ENCODE data around the gene HOXA11.

The HOXA11 gene

DNA sequence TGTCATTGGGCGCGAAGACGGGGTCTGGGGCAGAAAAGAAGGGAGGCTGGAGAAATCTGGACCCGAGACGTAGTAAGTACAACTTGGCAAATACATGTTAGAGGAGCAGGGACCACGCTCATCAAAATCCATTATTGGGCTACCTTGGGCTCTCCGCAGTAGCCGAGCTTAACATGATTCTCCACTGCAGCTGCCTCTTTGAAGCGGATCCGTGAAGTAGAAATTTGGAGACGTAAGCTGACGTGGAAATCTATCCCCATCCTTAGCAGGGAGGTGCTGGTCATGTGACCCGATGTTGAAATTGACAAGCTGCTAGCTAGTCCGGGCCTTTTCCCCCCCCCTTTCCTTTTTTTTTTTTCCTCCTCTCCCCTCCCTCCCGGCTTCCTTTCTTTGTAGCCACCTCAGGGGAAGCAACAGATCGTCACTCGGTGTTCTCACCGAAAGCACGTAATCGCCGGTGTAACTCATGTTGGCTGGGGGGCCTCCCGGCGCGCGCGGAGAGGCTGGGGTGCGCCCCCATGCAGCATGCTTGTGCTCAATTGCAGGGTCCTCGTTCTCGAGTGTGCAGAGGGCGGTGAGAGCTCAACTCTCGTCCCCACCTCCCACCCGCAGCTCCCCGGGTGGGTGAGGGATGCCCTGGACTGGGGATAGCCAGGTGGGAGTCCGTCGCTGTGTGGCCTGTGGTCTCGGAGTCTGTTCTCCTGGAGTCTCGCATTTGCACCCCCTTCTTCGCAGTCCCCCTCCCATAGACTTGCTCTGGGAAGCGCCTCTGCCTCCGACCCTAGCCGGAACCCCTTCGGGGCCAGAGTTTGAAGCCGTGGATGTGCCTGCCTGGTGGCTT lies at the start of gene HOXA11:
TSS of gene HOXA11 (minus strand) at position 220 of the 841 bp plus-strand sequence. CDS start at position 132, 88 bp downstream.
- peak; percentile 93 for FAIRE-seq

DNA sequence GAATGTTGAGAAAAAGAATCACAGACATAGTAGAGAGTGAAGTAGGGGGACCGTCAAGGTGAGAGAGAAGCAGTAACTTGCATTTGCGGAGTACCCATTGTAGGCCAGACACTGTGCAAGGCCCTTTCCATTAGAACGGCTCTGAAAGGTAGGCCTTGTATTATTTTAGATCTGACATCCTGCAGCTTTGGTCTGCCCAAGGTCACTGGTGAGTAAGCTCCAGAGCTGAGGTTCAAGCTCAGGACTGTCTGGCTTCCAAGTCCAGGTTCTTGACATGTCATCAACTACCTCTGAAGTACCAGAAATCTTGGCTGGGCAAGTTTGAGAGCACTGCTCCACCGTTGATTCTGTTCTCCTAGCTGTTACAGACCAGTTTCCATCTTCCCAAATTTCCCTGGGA lies 44.4 kb upstream of the HOXA11 start:
- FAIRE-seq = no peak

DNA sequence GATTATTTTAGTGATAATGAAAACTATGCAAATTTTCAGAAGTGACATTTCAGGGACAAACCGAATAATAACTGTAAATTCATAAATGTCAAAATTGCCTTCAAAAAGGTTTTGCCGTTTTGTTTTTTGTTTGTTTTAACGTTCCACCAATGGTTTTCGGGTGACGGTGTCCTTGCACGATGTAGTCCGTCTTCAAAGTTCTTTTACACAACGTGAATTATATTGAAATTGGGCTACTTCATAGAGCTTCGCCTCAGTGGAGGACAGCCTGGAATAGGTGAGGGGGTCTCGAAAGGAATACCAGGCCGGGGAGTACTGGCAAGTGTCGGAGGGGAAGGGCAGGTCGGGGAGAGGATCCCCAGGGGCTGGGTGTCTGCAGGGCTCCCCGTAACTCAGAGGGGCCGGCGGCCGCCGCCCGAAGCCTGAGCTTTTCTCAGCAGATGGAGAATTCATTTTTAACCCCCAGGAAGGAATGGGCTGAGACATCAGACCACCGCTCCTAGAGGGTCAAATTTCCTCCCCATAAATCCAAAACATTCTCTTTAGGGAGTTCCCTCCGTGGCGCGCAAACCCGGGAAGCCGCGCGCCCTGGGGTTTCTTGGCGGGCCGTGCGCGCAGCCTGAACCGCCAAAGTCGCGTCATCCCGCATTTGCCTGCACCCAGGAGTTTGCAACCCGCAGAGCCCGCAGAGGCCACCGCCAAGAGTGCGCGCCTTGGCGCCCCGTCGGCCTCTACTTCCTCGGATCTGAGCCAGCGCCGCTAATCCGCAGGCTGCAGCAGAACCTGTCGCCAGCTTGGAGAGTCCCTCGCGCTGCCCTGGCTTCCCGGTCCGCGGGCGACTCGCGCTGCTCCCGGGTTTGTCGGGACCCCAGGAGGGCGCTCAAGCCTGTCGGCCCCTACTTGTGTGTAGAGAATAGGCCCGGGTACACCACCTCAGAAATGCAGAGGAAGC lies 40.2 kb upstream of the HOXA11 start:
- no peak for FAIRE-seq

DNA sequence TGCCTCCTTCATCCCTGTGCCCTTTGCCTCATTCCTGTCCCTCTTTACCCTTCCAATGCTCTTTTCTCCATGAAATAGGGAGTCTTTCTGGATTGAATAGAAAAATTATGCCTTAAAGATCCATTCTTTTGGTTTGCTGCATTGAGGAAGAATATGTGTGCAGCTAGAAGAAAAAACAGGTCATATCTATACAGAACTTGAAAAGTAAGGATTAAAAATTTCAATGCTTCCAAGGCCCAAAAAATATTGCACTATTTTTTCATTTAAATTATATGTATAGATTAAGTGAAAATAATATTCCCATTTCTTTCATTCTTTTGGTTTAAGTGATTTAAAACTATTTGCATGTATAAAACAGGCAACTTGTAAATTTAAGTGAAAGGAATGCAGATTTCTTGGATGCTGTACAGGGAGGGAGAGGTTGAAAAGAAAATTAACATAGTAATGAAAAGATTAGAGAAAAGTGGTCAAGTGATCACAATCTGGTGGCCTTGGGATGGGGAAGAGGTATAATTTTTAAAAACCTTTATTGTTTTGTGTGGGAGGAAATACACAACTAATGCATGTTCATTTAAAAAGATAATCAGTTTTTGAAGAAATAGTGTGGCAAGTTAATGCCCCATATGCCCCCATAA lies 39.0 kb upstream of the HOXA11 start:
- FAIRE-seq = no peak

DNA sequence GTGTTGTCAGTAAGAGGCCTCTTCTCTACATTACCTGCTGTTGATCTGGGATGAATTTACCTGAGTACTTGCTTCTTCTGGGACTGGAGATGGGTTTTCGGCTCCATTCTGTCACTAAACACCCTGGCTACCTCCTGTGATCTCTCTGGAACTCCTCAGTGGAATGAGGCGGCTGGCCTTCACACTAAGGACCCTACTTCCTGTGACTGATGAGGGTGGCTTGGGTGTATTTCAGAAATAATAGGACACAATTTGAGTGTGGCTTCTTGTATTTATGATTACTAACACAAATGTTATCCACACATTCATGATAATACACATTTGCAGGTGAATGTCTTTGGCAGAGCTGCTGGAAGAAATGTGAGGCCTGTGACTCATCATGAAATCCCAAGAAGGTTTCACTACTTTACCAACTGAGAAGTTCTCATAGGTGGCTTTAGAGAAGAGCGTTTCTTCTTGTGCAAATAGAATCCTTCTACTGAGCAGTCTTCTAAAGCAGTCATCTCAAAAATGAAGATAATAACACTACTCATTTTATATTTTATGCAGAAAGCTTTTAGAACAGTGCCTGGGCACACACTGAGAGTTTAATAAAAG lies 36.3 kb upstream of the HOXA11 start:
- no peak for FAIRE-seq

DNA sequence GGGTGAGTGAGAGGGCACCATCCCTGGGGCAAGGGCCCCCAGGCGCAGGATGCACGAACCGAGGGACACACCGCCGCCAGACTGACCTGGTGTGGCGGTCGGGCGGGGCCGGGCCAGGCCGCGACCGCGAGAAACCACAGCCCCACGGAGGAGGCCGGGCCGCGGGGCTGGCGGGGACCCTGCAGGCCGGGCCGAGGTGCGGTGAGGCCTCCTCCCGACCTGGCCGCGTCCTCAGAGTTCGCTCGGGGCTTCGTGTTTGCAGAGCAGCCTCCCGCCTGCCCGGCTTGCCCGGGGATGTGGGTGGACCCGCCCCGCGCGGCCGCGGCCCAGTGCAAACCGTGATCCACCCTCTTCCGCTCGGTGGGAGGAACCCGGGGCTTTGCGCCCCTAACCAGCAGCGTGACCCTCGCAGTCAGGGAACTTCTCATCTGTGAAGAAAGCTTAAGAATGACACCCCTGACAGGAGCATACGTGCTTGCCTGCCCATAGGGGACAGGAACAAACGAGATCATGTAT lies 35.5 kb upstream of the HOXA11 start:
- FAIRE-seq = no peak

DNA sequence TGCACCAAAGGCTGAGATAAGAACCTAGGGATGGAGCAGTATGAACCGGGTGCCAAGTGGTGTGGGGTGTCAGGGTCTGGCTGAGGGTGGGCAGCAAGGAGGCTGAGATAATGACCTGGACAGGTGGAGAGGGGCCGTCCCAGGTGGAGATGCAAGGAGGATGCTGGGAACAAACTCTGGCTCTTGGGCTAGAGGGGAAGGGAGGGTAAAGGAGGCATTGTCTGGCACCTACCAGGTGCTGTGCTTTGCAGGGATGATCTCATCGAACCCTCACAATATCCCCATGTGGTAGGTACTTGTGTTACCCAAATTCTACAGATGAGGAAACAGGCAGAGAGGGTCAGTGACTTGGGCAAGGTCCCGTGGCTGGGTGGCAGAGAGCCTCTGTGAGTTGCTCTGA lies 34.8 kb upstream of the HOXA11 start:
- FAIRE-seq = no peak

DNA sequence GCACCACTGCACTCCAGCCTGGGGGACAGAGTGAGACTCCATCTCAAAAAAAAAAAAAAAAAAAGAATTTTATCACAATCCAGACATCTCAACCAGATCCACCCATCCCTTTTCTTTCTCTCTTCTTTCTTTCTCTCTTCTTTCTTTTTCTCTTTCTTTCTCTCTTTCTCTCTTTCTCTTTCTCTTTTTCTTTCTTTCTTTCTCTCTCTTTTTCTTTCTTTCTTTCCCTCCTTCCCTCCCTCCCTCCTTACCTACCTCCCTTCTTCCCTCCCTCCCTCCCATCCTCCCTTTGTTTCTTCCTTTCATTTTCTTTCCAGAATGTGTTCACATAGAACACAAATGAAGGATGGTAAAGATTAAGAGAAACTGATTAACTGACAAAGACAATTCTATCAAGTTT lies 32.9 kb upstream of the HOXA11 start:
- FAIRE-seq = no peak

DNA sequence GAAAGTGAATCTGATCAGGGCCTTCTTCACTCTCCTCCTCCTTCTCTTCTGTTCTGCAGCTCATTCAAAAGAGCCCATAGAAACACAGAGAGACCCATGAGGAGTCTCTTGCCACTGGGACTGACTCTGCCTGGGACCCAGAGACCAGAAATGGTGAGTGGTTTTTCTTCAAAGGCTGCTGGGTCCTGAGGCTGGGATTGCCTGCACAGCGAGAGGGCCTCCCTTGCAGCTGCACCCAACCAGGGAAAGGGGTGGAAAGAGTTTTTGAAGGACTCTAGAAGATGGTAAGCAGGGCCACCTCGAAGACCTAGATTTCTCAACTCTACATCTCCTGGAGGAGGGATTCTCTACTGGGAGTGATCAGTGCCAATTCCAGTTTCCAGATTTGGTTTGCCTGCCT lies 30.3 kb upstream of the HOXA11 start:
- no peak for FAIRE-seq

DNA sequence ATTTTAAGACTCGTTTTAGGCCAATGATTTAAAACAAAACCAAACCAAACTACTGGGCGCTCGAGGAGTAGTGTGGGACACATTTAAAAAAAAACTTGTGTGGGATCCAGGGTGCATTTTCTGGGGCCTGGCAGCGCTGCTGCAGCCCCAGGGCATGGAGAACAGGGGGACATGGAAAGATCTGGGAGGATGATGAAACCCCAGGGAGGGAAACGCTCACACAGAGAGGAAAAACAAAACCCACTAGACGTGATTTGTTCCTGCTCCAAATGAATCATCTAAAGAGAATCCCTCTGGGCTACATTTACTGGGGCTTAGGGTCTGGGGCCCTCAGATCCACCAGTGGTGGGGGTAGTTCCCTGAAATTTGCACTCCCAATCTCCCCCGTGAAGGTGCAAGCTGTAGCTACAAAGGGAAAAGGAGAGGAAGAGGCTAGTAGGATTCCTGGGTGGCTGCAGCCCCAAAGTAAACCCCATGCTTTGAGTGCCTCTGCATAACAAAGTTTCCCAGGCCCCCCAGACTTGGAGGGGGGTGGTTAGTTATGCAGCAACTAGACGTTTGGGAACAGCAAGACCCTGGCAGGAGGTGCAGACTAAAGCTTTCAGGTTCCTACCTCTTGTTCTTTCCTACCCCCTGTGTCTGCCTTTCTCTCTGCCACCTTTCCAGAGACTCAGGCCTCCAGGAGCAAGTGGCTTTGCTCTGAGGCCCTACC lies 29.4 kb upstream of the HOXA11 start:
- no peak for FAIRE-seq

DNA sequence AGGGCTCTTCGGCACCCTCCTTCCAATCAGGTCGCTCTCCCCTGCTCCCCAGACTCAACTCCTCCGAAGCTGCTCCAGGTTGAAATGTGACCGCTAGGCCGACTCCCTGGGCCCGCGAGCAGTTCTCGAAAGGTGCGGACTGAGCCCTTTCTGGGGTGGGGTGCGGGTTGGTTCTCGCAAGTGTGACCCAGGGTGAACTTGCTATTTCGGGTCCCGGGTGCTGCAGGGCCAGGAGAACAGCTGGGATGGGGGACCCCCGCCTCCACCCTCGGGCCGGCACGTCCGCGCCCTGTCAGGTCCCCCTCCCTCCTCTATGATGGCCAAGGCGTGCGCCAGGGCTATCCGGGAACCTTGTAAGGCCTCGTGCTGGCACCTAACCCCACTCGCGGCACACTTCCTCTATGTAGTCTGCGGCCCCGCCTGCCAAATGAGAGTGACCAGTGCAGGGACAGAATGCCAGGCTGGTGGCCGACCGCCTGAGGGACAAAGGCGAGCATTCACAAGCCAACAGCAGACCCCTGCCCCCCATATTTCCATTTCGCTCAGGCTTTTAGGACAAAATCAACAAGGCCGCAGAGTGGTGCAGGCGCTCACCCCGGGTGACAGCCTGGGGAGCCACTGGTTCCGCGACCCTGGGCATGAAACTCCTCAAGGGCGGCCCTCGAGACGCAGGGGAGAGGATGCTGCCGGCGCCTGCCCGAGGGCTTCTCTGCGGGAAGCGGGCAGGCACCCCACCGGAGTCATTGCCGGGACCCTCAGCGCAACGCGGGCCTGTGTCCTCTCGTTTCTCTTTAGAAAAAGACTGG lies 28.6 kb upstream of the HOXA11 start:
- no peak for FAIRE-seq

DNA sequence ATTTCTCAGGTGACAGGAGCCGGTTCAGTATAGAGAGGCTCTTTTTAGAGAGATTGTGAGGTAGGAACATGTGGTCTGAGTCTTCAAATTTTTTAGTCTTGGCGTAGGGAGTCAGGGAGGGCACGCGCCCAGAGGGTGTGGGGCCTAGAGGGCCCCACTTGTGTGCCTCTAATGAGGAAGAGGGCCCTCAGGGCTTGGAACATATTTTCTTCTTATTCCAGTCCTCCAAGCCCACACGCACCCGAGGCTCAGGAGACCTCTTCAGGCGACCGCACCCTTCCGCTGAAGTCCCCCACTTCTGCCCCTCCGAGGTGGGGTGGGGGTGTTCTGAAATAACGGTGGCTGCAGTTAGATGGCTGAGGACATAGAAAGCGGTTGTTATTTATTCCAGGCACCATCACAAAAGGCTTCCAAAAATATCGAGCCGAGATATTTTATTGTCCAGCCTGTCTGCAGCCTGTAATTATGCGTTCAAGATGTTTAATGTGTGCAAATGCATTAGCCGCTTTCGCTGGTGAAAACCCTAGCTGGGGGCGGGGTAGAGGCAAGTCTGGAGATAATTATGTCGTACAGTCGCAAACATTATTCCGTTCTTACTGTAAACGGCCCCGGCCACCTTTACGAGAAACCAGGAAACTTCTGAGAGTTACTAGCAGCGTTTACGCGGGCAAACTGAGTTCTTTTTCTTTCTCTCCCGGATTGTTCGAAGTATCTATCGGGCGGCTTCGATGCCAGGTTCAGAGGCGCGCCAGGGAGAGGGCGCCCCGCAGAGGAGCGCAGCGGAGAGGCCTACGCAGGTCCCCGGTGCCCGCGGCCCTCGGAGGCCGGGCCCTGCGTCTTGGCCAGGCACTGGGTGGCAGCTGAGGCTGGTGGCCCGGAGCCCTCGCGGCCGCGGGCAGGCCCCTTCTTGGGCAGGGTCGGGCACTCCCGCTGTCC lies 27.7 kb upstream of the HOXA11 start:
- FAIRE-seq = no peak

DNA sequence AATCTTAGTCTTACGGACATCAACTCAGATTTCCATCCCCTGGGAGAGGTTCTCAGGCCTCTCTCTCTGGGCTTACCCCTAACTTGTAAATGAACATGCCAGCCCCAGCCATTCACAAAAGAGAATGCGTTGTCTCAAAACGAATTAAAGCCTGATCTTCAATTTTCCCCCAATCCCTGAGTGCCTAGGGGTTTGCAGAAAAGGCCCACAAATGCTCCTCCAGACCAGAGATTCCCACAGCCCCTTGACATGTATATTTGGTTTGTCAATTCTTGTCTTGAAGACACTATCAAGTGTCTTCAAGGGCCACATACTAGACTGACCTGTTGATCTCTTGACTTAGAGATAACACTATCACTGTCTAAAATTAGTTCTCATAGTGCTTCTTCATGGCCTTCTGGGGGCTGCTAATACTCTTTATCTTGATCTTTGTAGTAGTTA lies 26.8 kb upstream of the HOXA11 start:
- FAIRE-seq = no peak

DNA sequence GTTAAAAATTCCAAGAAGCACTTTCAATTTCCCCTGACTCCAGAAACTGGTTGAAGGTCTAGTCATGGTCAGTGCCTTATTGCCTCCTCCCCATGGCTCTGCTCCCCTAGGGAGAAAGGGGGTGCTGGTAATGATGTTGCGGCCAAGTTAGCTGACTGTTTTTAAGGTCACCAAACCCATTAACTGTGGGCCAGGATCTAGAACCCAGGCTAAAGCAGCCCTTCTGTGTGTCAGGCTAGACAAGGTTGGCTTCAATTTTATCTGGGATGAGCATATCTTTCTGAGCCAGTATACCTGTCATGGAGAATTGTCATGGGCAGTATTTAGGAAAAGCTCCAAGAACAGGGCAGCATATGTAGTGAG lies 26.0 kb upstream of the HOXA11 start:
- FAIRE-seq = no peak

DNA sequence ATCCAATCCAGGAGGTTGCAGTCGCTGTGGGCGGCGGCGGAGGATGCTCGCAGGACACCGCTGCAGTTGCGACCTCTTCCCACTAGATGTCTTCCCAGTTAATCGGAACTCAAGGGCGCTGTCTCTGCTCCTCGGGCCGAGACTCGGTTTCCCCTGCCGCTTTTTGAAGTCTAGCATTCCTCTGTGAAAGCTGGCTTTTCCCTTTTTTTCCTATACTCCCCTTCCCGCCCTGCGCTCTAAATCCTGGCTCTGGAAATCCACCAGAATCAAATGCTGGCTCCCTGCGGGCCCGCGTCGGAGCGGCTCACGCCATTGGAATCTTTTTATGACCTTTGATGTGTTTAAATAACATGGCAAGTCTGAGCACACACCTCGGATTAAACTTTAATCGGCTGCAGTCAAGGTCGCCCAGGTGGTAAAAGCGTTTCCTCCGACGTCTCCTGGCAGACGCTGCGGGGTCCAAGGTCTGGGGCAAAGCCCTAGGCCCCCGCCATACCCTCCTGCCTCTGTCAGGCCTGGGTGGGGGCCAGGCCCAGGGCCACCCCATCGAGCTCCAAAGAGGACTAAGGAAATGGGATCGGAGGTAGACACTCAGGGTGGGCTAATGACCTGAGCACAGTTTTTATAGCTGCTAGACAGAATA lies 25.5 kb upstream of the HOXA11 start:
- no peak for FAIRE-seq

DNA sequence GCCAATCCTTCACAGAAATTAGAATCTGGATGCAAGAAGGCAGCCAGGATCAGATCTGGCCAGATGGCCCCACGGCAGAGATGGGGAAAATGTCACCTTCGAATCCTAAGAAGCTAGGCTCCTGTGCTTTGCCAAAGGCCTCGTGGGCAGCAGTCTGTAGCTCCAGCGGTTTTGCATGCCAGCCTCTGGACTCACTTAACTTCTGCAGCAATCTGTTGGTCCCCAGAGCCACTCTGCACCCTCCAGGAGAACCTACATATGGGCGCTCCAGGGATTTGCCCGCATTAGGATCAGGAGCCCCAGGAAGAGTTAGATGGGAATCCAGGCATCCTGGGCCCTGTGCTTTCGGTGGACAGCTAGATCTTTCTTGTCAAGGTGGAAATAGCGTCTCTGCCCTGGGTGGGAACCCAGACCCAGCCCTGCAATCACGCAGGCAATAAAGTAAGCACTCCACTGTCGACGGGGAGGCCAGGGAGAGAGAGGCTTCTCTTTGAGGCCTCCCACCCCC lies 25.0 kb upstream of the HOXA11 start:
- no peak for FAIRE-seq

DNA sequence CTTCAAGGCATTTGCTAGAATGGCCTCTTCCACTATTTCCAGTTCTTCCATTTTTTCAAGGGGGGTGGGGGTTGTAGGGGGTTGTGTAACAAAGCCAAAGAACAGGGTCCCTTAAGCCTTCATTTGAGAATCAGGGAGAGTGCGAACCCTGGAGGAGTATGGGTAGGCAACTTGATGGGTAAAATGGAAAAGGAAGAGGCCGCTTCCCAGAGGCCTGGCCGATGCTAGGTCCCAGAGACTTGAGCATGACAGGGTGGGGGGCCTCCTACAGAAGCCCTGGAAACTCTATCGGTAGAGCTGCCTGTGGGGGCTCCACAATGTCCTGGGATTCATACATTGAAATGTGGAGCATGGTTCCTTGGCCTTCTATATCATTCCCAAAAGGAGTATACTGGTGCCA lies 24.0 kb upstream of the HOXA11 start:
- no peak for FAIRE-seq

DNA sequence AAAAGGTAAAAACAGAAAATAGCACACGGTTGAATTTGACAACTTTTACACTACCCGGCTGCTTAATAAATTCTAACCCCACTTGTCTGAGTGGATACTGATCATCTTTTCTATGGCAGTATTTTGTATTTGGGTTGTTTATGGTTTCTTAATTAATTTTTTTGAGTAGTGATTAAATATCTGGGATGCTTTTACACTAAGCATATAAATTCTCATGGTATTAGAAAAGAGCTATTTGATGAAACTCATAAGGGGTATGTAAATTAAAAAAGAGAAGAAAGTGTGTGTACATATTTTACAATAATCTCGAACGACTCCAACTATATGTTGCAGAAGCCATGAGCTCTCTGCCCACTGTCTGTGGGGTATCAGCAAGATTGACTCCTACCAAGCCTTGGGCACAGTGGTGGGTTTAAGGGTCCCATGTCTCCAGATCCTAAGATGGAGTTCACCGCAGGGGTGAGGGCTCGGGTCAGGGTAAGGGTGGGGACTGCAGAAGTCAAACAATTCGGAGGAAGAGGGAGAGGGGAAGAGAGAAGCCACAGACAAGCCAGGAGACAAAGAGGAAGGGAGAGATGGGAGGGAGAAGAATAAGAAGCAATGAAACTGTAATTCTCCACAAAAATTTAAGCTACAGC lies 22.4 kb upstream of the HOXA11 start:
- FAIRE-seq = no peak
